GM23338 (cell line): Measurements from ENCODE around the gene PBX3. TPM values are rescaled to one million over a fixed set of nuclear protein-coding genes. Genes with fewer than 3 reads are reported as not detected.

ENCODE experiments used
- EZH2 ChIP-seq: fragments of 200-600 bp; sonication (generic); IDR thresholded peaks from one replicate; pipeline ENCODE4 v1.8.0; 2017; ENCODE audit warnings: antibody characterized with exemption, mild to moderate bottlenecking, low read depth; ENCODE audit not compliant: unreplicated experiment
- EZH2phosphoT487 ChIP-seq: fragments of 200-600 bp; sonication (generic); IDR thresholded peaks from one replicate; pipeline ENCODE4 v1.8.1; 2018; ENCODE audit warnings: antibody characterized with exemption; ENCODE audit not compliant: unreplicated experiment
- JUNB ChIP-seq: IDR thresholded peaks from one replicate; pipeline ENCODE4 v1.6.1; 2016; ENCODE audit warnings: antibody characterized with exemption; ENCODE audit not compliant: unreplicated experiment
- POLR2AphosphoS5 ChIP-seq: IDR thresholded peaks from 2 replicates; pipeline ENCODE4 v1.6.1; 2016; ENCODE audit warnings: antibody characterized with exemption, low read depth
- REST ChIP-seq: IDR thresholded peaks from one replicate; pipeline ENCODE4 v1.6.1; 2018; ENCODE audit warnings: antibody characterized with exemption; ENCODE audit not compliant: unreplicated experiment
- STAT1 ChIP-seq: IDR thresholded peaks from one replicate; pipeline ENCODE4 v1.6.1; 2016; ENCODE audit warnings: antibody characterized with exemption; ENCODE audit not compliant: unreplicated experiment
- ZNF331 ChIP-seq: fragments of 250-450 bp; sonication (Bioruptor Pico); IDR thresholded peaks from 2 replicates; pipeline ENCODE4 v1.5.0; 2020; ENCODE audit warnings: low read depth, mild to moderate bottlenecking, moderate library complexity
- ZNF462 ChIP-seq: fragments of 250-450 bp; sonication (Bioruptor Pico); IDR thresholded peaks from 2 replicates; pipeline ENCODE4 v1.5.0; 2020; ENCODE audit warnings: mild to moderate bottlenecking, moderate library complexity
- polyA plus RNA-seq: library from polyadenylated mRNA; unstranded; fragments of >200 nt; fragmentation: Nextera tagmentation; extraction: Ambion mirVana; gene quantifications from 2 replicates; pipeline ENCODE4 v1.2.1, GENCODE V29; 2016
- total RNA-seq: library from RNA; depleted of rRNA; stranded (reverse); fragments of >200 nt; shearing (Covaris generic); gene quantifications from 2 replicates; pipeline ENCODE4 v1.2.3, GENCODE V29; 2014
- TF ChIP-seq, protein P1 (sequence below): IDR thresholded peaks from 2 replicates; pipeline ENCODE4 v1.6.1; 2016; ENCODE audit warnings: antibody characterized with exemption

Gene PBX3
- total and polyA plus RNA-seq, 2 experiments from 2014 or later, result 28.9 to 50.5 TPM

DNA sequence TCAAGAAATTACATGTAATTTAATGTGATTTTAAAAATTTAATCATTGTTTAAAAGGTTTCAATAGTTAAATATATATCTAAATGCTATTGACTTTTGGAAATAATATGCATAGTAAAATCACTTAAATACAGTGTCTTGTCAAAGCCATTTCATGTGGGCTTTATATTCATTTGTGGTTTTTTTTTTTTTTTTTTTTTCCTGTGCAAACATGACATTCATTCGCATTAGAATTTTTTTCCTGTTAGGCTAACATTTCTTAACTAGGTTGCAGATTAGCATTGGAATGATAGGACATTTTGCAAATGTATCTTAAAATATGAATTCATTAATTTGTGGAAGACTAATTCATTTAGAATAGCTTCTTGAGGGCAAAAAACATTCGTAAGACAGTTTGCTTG lies 149.8 kb downstream of the PBX3 start (continued):
- no peak for TF ChIP-seq ZNF462 (CRISPR knock-in tag)
- no peak for TF ChIP-seq EZH2
- no peak for TF ChIP-seq POLR2AphosphoS5
- no peak for TF ChIP-seq JUNB
- TF ChIP-seq, protein P1, sequence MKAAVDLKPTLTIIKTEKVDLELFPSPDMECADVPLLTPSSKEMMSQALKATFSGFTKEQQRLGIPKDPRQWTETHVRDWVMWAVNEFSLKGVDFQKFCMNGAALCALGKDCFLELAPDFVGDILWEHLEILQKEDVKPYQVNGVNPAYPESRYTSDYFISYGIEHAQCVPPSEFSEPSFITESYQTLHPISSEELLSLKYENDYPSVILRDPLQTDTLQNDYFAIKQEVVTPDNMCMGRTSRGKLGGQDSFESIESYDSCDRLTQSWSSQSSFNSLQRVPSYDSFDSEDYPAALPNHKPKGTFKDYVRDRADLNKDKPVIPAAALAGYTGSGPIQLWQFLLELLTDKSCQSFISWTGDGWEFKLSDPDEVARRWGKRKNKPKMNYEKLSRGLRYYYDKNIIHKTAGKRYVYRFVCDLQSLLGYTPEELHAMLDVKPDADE, result no peak
- no peak for TF ChIP-seq ZNF331 (CRISPR knock-in tag)
- no peak for TF ChIP-seq STAT1
- TF ChIP-seq REST, result no peak
- TF ChIP-seq EZH2phosphoT487, result no peak
